ENCODE results near the gene NRG2. TPM values are rescaled to one million over a fixed set of nuclear protein-coding genes. Genes with fewer than 3 reads are reported as not detected.

NRG2 gene
- total and polyA plus RNA-seq, 2 of the 8 experiments (the other 6 are each of a cell fraction or from before 2014, with no cell fraction given) = 0.27 to 0.54 TPM

- no peak overlapping the region for H4K8ac ChIP-seq (ENCODE audit: extremely low read depth, insufficient read depth, low read length)
- ChIA-PET CTCF (ENCODE audit: partially characterized antibody) (interaction anchor here (1.8 to 11.6 kb wide), 3 partner anchors 15 to 110 kb away, joined by 5 to 156 read pairs (median 13); no protein-coding TSS in a partner anchor), POLR2A (ENCODE audit: partially characterized antibody) (interaction anchor here (1.1 kb wide), 1 partner anchor 14 kb away, joined by 5 read pairs; no protein-coding TSS in a partner anchor)
- no peak overlapping the region for H2AK5ac ChIP-seq (ENCODE audit: low read depth, low read length)
- no peak overlapping the region for H2AFZ ChIP-seq (ENCODE audit: low read length)
- 92% methylated on average over 8 of the region's 8 CpGs; no CpG with 5 or more reads in 1 of the 2 experiments for WGBS, 2 experiments (ENCODE audit: extremely low coverage in 1 of 2, insufficient coverage in 1 of 2, insufficient read length in 1 of 2, insufficient replicate concordance in 2 of 2, low coverage in 1 of 2, low lambda C conversion rate in 2 of 2, missing lambda C conversion rate in 1 of 2)
- TF ChIP-seq BCL11A (IDR thresholded peaks at IDR 0.05; ENCODE audit: low read depth in 2 of 2, low read length in 2 of 2) (no peak), TAF7 (optimal IDR thresholded peaks at IDR 0.05; ENCODE audit: borderline replicate concordance, low read depth, low read length) (no peak), GABPA (IDR thresholded peaks at IDR 0.05; ENCODE audit: borderline replicate concordance, insufficient read depth, low read length) (no peak), TCF12 (IDR thresholded peaks at IDR 0.05; ENCODE audit: low read depth, low read length) (no peak)
- no peaks in the 10 kb centered on the region for H3K9me3 ChIP-seq (ENCODE audit: insufficient read depth in 2 of 2, low read depth in 1 of 2, low read length in 1 of 2)
- H3K4me2 ChIP-seq (ENCODE audit: insufficient read depth in 1 of 2, low read depth in 2 of 2, low read length in 2 of 2) = no peak overlapping the region; a peak in 1 of 4 replicates
- H4K5ac ChIP-seq (ENCODE audit: insufficient read length, low read depth, low read length) = no peak overlapping the region
- no peak overlapping the region for H4K91ac ChIP-seq (replicated peaks; ENCODE audit: insufficient read length, low read length)
- no peak overlapping the region for H3K4ac ChIP-seq (replicated peaks; ENCODE audit: insufficient read length, low read depth, low read length)
- DNase-seq (ENCODE audit: low read depth in 1 of 2, low spot score in 2 of 2) = no peak
- H3K23me2 ChIP-seq (ENCODE audit: low read depth, low read length) = peaks cover 3% of the 10 kb centered on the region; the same call in 1 of the 2 replicates
- H2BK20ac ChIP-seq (ENCODE audit: low read length) = no peak overlapping the region
- no peak overlapping the region for H3K9ac ChIP-seq (replicated peaks in 1 of 4; ENCODE audit: extremely low read depth in 1 of 4, low read depth in 3 of 4, low read length in 3 of 4)
- no peak overlapping the region for H3K14ac ChIP-seq (ENCODE audit: insufficient read length)
- no peaks in the 10 kb centered on the region for H4K20me1 ChIP-seq (replicated peaks in 1 of 2; ENCODE audit: control insufficient read depth in 1 of 2, insufficient read depth in 2 of 2, low read length in 2 of 2)
- H3K79me1 ChIP-seq (ENCODE audit: low read depth, low read length) = no peaks in the 10 kb centered on the region
- no peak overlapping the region for H3K23ac ChIP-seq (ENCODE audit: insufficient read length)
- no peak for FAIRE-seq
- H3K79me2 ChIP-seq (ENCODE audit: control insufficient read depth in 1 of 2, insufficient read depth in 2 of 2, low read length in 2 of 2) = no peaks in the 10 kb centered on the region
- H3K18ac ChIP-seq (ENCODE audit: extremely low read depth, low read length) = no peak overlapping the region
- no peaks in the 10 kb centered on the region; a peak in 1 of 7 replicates for H3K27me3 ChIP-seq (replicated peaks in 1 of 4; ENCODE audit: control insufficient read depth in 3 of 4, extremely low read depth in 1 of 4, insufficient read depth in 3 of 4, low read length in 3 of 4)
- H3K4me3 ChIP-seq (ENCODE audit: extremely low read depth in 1 of 4, insufficient read depth in 2 of 4, low read depth in 3 of 4, low read length in 4 of 4) = no peak overlapping the region
- no peak overlapping the region for H2BK15ac ChIP-seq (ENCODE audit: low read length)
- H2BK120ac ChIP-seq (replicated peaks; ENCODE audit: low read depth, low read length) = no peak overlapping the region
- no peaks in the 10 kb centered on the region for H3K36me3 ChIP-seq (ENCODE audit: control insufficient read depth in 2 of 4, insufficient read depth in 4 of 4, low read length in 3 of 4)
- H3K27ac ChIP-seq (ENCODE audit: low read depth, low read length) = no peak overlapping the region
- peaks cover 2 to 19% (median 7%) of the 10 kb centered on the region in 4 experiments; a peak in 6 of 7 replicates for H3K4me1 ChIP-seq (replicated peaks in 1 of 4; ENCODE audit: control insufficient read depth in 3 of 4, insufficient read depth in 4 of 4, low read length in 3 of 4)
- H2BK12ac ChIP-seq (ENCODE audit: low read depth, low read length) = no peak overlapping the region; the same call in 1 of the 2 replicates
- no peak overlapping the region for H3K56ac ChIP-seq (replicated peaks; ENCODE audit: insufficient read length, low read depth, low read length)
- no peak overlapping the region for H2BK5ac ChIP-seq (ENCODE audit: low read depth, low read length)
Measured at GRCh38 chr5:139954462-139954861, 88.6 kb downstream of the NRG2 start.

All from H1 (cell line).